ENCODE data around the gene MUL1.
A peak's percentile ranks its signal among the peaks of the same experiment; 100 is the strongest.

Gene MUL1

GRCh38 chr1:20493839-20494608 is 13.9 kb downstream of the MUL1 start:
- peak overlapping the region; percentile 71 for H3K4me3 ChIP-seq (ENCODE audit: low read length, poor library complexity, severe bottlenecking)
- H3K36me3 ChIP-seq (ENCODE audit: insufficient read depth, low read length): peaks cover 8% of the 10 kb centered on the region; the same call in 1 of the 2 replicates
- H3K4me2 ChIP-seq (ENCODE audit: low read depth, low read length, poor library complexity, severe bottlenecking): peak overlapping the region; percentile 90
- no peaks in the 10 kb centered on the region for H3K9me3 ChIP-seq (ENCODE audit: insufficient read depth, low read depth, low read length)
- H3K79me2 ChIP-seq (ENCODE audit: insufficient read depth, low read length): no peaks in the 10 kb centered on the region
- no peaks in the 10 kb centered on the region for H3K9me2 ChIP-seq (replicated peaks; ENCODE audit: low read depth, low read length)
- peak overlapping the region; percentile 42 for H3K9ac ChIP-seq (ENCODE audit: low read depth, low read length, poor library complexity, severe bottlenecking)
- peaks cover 6% of the 10 kb centered on the region for H3K4me1 ChIP-seq (ENCODE audit: insufficient read depth, low read length, poor library complexity, severe bottlenecking)
- no peaks in the 10 kb centered on the region for H3F3A ChIP-seq (ENCODE audit: low read depth)
- TF ChIP-seq EZH2phosphoT487 (IDR thresholded peaks at IDR 0.05; ENCODE audit: borderline replicate concordance) (no peak), CTCF (conservative IDR thresholded peaks at IDR 0.05; ENCODE audit: low read length) (peak; percentile 94)
- peak overlapping the region; percentile 99 for H2AFZ ChIP-seq (ENCODE audit: low read length)
- H4K20me1 ChIP-seq (ENCODE audit: insufficient read depth, low read length, poor library complexity, severe bottlenecking): no peaks in the 10 kb centered on the region
- no peaks in the 10 kb centered on the region for H3K27me3 ChIP-seq (ENCODE audit: insufficient read depth, low read length, poor library complexity, severe bottlenecking)

- TF ChIP-seq CTCF (conservative IDR thresholded peaks at IDR 0.05; ENCODE audit: low read length) (no peak), EZH2phosphoT487 (IDR thresholded peaks at IDR 0.05; ENCODE audit: borderline replicate concordance) (no peak)
- H2AFZ ChIP-seq (ENCODE audit: low read length): no peak overlapping the region
- H3K9me3 ChIP-seq (ENCODE audit: insufficient read depth, low read depth, low read length): no peaks in the 10 kb centered on the region
- no peak overlapping the region for H3K9ac ChIP-seq (ENCODE audit: low read depth, low read length, poor library complexity, severe bottlenecking)
- no peak overlapping the region for H3K4me2 ChIP-seq (ENCODE audit: low read depth, low read length, poor library complexity, severe bottlenecking)
- H4K20me1 ChIP-seq (ENCODE audit: insufficient read depth, low read length, poor library complexity, severe bottlenecking): no peaks in the 10 kb centered on the region
- H3K79me2 ChIP-seq (ENCODE audit: insufficient read depth, low read length): no peaks in the 10 kb centered on the region
- H3K4me1 ChIP-seq (ENCODE audit: insufficient read depth, low read length, poor library complexity, severe bottlenecking): peaks cover 6% of the 10 kb centered on the region
- H3F3A ChIP-seq (ENCODE audit: low read depth): no peaks in the 10 kb centered on the region
- H3K36me3 ChIP-seq (ENCODE audit: insufficient read depth, low read length): peaks cover 1% of the 10 kb centered on the region; the same call in 1 of the 2 replicates
- no peak overlapping the region for H3K4me3 ChIP-seq (ENCODE audit: low read length, poor library complexity, severe bottlenecking)
- H3K27me3 ChIP-seq (ENCODE audit: insufficient read depth, low read length, poor library complexity, severe bottlenecking): no peaks in the 10 kb centered on the region
- H3K9me2 ChIP-seq (replicated peaks; ENCODE audit: low read depth, low read length): no peaks in the 10 kb centered on the region
These were observed 14.6 kb downstream of the MUL1 start for GRCh38 chr1:20493309-20493708.

GRCh38 chr1:20492751-20493150 is 15.2 kb downstream of the MUL1 start:
- H3K4me1 ChIP-seq (ENCODE audit: insufficient read depth, low read length, poor library complexity, severe bottlenecking): peaks cover 6% of the 10 kb centered on the region
- no peaks in the 10 kb centered on the region for H3F3A ChIP-seq (ENCODE audit: low read depth)
- no peaks in the 10 kb centered on the region for H3K9me3 ChIP-seq (ENCODE audit: insufficient read depth, low read depth, low read length)
- H3K79me2 ChIP-seq (ENCODE audit: insufficient read depth, low read length): no peaks in the 10 kb centered on the region
- no peaks in the 10 kb centered on the region for H3K9me2 ChIP-seq (replicated peaks; ENCODE audit: low read depth, low read length)
- H3K4me2 ChIP-seq (ENCODE audit: low read depth, low read length, poor library complexity, severe bottlenecking): no peak overlapping the region
- H4K20me1 ChIP-seq (ENCODE audit: insufficient read depth, low read length, poor library complexity, severe bottlenecking): no peaks in the 10 kb centered on the region
- H3K36me3 ChIP-seq (ENCODE audit: insufficient read depth, low read length): no peaks in the 10 kb centered on the region
- H2AFZ ChIP-seq (ENCODE audit: low read length): no peak overlapping the region
- TF ChIP-seq EZH2phosphoT487 (IDR thresholded peaks at IDR 0.05; ENCODE audit: borderline replicate concordance): no peak
- no peak overlapping the region for H3K4me3 ChIP-seq (ENCODE audit: low read length, poor library complexity, severe bottlenecking)
- no peaks in the 10 kb centered on the region for H3K27me3 ChIP-seq (ENCODE audit: insufficient read depth, low read length, poor library complexity, severe bottlenecking)
- no peak overlapping the region for H3K9ac ChIP-seq (ENCODE audit: low read depth, low read length, poor library complexity, severe bottlenecking)

GRCh38 chr1:20491866-20492265 is 16.1 kb downstream of the MUL1 start:
- no peak overlapping the region for H3K9ac ChIP-seq (ENCODE audit: low read depth, low read length, poor library complexity, severe bottlenecking)
- H3K9me3 ChIP-seq (ENCODE audit: insufficient read depth, low read depth, low read length): no peaks in the 10 kb centered on the region
- H3K9me2 ChIP-seq (replicated peaks; ENCODE audit: low read depth, low read length): no peaks in the 10 kb centered on the region
- no peaks in the 10 kb centered on the region for H3K79me2 ChIP-seq (ENCODE audit: insufficient read depth, low read length)
- TF ChIP-seq EZH2phosphoT487 (IDR thresholded peaks at IDR 0.05; ENCODE audit: borderline replicate concordance) (no peak), CTCF (conservative IDR thresholded peaks at IDR 0.05; ENCODE audit: low read length) (no peak)
- H3K4me1 ChIP-seq (ENCODE audit: insufficient read depth, low read length, poor library complexity, severe bottlenecking): peaks cover 6% of the 10 kb centered on the region
- no peaks in the 10 kb centered on the region for H3K27me3 ChIP-seq (ENCODE audit: insufficient read depth, low read length, poor library complexity, severe bottlenecking)
- H3K36me3 ChIP-seq (ENCODE audit: insufficient read depth, low read length): no peaks in the 10 kb centered on the region
- H4K20me1 ChIP-seq (ENCODE audit: insufficient read depth, low read length, poor library complexity, severe bottlenecking): no peaks in the 10 kb centered on the region
- H3F3A ChIP-seq (ENCODE audit: low read depth): peaks cover 3% of the 10 kb centered on the region
- no peak overlapping the region for H3K4me3 ChIP-seq (ENCODE audit: low read length, poor library complexity, severe bottlenecking)
- no peak overlapping the region for H3K4me2 ChIP-seq (ENCODE audit: low read depth, low read length, poor library complexity, severe bottlenecking)
- no peak overlapping the region for H2AFZ ChIP-seq (ENCODE audit: low read length)

Measured in Loucy (cell line).